ENCODE data around the gene CCM2L. TPM values are rescaled to one million over a fixed set of nuclear protein-coding genes. Genes with fewer than 3 reads are reported as not detected.

The CCM2L gene
- total and polyA plus RNA-seq, 2 donors (not counting 1 experiment from before 2014, with no cell fraction given) = not detected

- peaks cover 26% of the 10 kb centered on the region for H3K27me3 Mint-ChIP-seq
- Histone ChIP-seq H3K79me2 (ENCODE audit: control insufficient read depth, insufficient read depth, low read length) (no peaks in the 10 kb centered on the region), H3K27me3 (replicated peaks in 1 of 4; ENCODE audit: control extremely low read depth in 1 of 4, control insufficient read depth in 3 of 4, insufficient read depth in 4 of 4, low read length in 3 of 4) (peaks cover 0 to 20% (median 5%) of the 10 kb centered on the region in 4 experiments), H3K4me3 (ENCODE audit: control extremely low read depth in 1 of 5, extremely low read depth in 1 of 5, insufficient read depth in 1 of 5, low read depth in 2 of 5, low read length in 4 of 5) (no peak overlapping the region), H3K27ac (ENCODE audit: low read length in 2 of 2) (no peak overlapping the region), H2AFZ (ENCODE audit: insufficient read depth, low read depth, low read length, poor library complexity, severe bottlenecking) (no peak overlapping the region), H3K36me3 (replicated peaks in 1 of 2; ENCODE audit: control extremely low read depth in 1 of 2, control insufficient read depth in 1 of 2, extremely low read depth in 1 of 2, insufficient read depth in 2 of 2, low read length in 1 of 2) (no peaks in the 10 kb centered on the region), H3K9ac (ENCODE audit: low read length) (no peak overlapping the region), H4K20me1 (ENCODE audit: control insufficient read depth, insufficient read depth, low read length, poor library complexity, severe bottlenecking) (no peaks in the 10 kb centered on the region), H3K4me2 (replicated peaks; ENCODE audit: low read depth, low read length, poor library complexity, severe bottlenecking) (no peak overlapping the region), H3K4me1 (ENCODE audit: control insufficient read depth in 2 of 2, insufficient read depth in 2 of 2, low read length in 2 of 2) (peaks cover 5 to 12% of the 10 kb centered on the region in 2 donors), H3K9me3 (ENCODE audit: control extremely low read depth in 1 of 3, control insufficient read depth in 2 of 3, insufficient read depth in 1 of 3, low read length in 2 of 3) (no peaks in the 10 kb centered on the region)
- CTCF ChIA-PET = no interaction called here
- no peak overlapping the region for H3K4me3 Mint-ChIP-seq
- peaks cover 4% of the 10 kb centered on the region for H3K4me1 Mint-ChIP-seq
- POLR2A ChIA-PET = no interaction called here
- H3K27ac Mint-ChIP-seq = no peak overlapping the region
- no peaks in the 10 kb centered on the region for H3K9me3 Mint-ChIP-seq (ENCODE audit: insufficient read depth)
- TF ChIP-seq EZH2 (IDR thresholded peaks at IDR 0.05; ENCODE audit: borderline replicate concordance, insufficient read depth, low read depth, low read length, poor library complexity, severe bottlenecking) = no peak
- TF ChIP-seq CTCF (IDR thresholded peaks at IDR 0.05) = no peak
- ATAC-seq (ENCODE audit: low read depth) (no peak), DNase-seq (no peak)
- intact Hi-C loops (cut with micrococcal nuclease) = no loop called here
- 68% methylated on average over 2 of the region's 6 CpGs for WGBS (ENCODE audit: insufficient coverage)
Observed at GRCh38 chr20:31990641-31991338, 19.4 kb upstream of the CCM2L start.

DNA sequence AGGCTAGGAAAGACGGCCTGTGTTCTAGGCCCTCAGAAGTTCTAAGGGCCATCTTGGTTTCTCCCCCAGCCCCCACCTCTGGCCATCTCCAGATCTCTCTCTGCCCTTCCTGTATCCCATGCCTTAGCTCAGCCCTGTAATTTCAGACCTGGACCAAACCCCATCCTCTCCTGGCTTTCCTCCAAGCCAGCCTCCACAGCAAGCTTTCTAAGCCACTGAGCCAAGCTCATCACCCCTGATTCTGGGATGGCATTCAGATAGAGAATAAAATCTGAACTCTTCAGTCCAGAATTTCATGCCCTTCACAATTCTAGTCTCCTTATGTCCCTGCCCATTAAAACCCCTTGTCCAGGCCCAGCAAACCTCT, 18.9 kb upstream of the CCM2L start:
- peaks cover 31% of the 10 kb centered on the region for H3K27me3 Mint-ChIP-seq
- H3K4me3 ChIP-seq (ENCODE audit: control extremely low read depth in 1 of 5, extremely low read depth in 1 of 5, insufficient read depth in 1 of 5, low read depth in 2 of 5, low read length in 4 of 5) = no peak overlapping the region
- no peak overlapping the region for H3K27ac ChIP-seq (ENCODE audit: low read length in 2 of 2)
- 100% methylated on average over 1 of the region's 1 CpG for WGBS (ENCODE audit: insufficient coverage)
- intact Hi-C loops (cut with micrococcal nuclease) = no loop called here
- H3K9ac ChIP-seq (ENCODE audit: low read length) = no peak overlapping the region
- no peak overlapping the region for H3K4me2 ChIP-seq (replicated peaks; ENCODE audit: low read depth, low read length, poor library complexity, severe bottlenecking)
- no peaks in the 10 kb centered on the region for H3K79me2 ChIP-seq (ENCODE audit: control insufficient read depth, insufficient read depth, low read length)
- H3K27ac Mint-ChIP-seq = no peak overlapping the region
- ChIA-PET CTCF (no interaction called here), POLR2A (no interaction called here)
- no peak overlapping the region for H3K4me3 Mint-ChIP-seq
- no peaks in the 10 kb centered on the region for H3K9me3 Mint-ChIP-seq (ENCODE audit: insufficient read depth)
- H4K20me1 ChIP-seq (ENCODE audit: control insufficient read depth, insufficient read depth, low read length, poor library complexity, severe bottlenecking) = no peaks in the 10 kb centered on the region
- no peaks in the 10 kb centered on the region for H3K36me3 ChIP-seq (replicated peaks in 1 of 2; ENCODE audit: control extremely low read depth in 1 of 2, control insufficient read depth in 1 of 2, extremely low read depth in 1 of 2, insufficient read depth in 2 of 2, low read length in 1 of 2)
- no peak overlapping the region for H2AFZ ChIP-seq (ENCODE audit: insufficient read depth, low read depth, low read length, poor library complexity, severe bottlenecking)
- H3K9me3 ChIP-seq (ENCODE audit: control extremely low read depth in 1 of 3, control insufficient read depth in 2 of 3, insufficient read depth in 1 of 3, low read length in 2 of 3) = no peaks in the 10 kb centered on the region
- DNase-seq (no peak), ATAC-seq (ENCODE audit: low read depth) (no peak)
- peaks cover 5 to 12% of the 10 kb centered on the region in 2 donors for H3K4me1 ChIP-seq (ENCODE audit: control insufficient read depth in 2 of 2, insufficient read depth in 2 of 2, low read length in 2 of 2)
- TF ChIP-seq CTCF (IDR thresholded peaks at IDR 0.05) = no peak
- TF ChIP-seq EZH2 (IDR thresholded peaks at IDR 0.05; ENCODE audit: borderline replicate concordance, insufficient read depth, low read depth, low read length, poor library complexity, severe bottlenecking) = no peak
- H3K4me1 Mint-ChIP-seq = peaks cover 5% of the 10 kb centered on the region
- H3K27me3 ChIP-seq (replicated peaks in 1 of 4; ENCODE audit: control extremely low read depth in 1 of 4, control insufficient read depth in 3 of 4, insufficient read depth in 4 of 4, low read length in 3 of 4) = peaks cover 0 to 20% (median 5%) of the 10 kb centered on the region in 4 experiments
